ENCODE data around the gene PMFBP1. TPM values are rescaled to one million over a fixed set of nuclear protein-coding genes. Genes with fewer than 3 reads are reported as not detected.

The PMFBP1 gene
- total RNA-seq, 1 experiment from 2014 or later: 1.4 TPM

DNA sequence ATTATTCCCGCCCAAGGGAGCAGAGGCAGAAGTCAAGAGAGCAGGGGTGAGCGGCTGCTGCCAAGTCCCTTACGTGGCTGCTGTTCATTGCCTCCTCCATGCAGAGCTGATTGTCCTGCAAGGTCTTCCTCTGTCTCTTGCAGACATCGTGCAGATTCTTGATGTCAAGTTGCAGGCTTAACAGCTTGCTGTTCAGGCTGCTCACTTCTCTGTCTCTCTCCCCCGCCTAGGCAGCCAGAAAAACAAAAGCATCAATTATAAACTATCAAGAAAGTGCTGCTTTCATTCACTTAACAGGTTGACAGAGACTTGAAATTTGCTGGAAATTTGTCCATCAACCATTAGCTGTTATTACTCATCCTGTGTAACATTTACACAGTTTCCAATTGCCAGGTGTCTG, 7.3 kb downstream of the PMFBP1 start:
- ChIA-PET POLR2A (no interaction called here), CTCF (no interaction called here)
- Mint-ChIP-seq H3K27me3 (ENCODE audit: insufficient read depth, unreplicated experiment) (no peaks in the 10 kb centered on the region), H3K9me3 (ENCODE audit: unreplicated experiment) (no peaks in the 10 kb centered on the region), H3K27ac (ENCODE audit: low read depth, unreplicated experiment) (no peak overlapping the region), H3K36me3 (ENCODE audit: insufficient read depth, unreplicated experiment) (no peaks in the 10 kb centered on the region), H3K4me3 (ENCODE audit: unreplicated experiment) (no peak overlapping the region), H3K4me1 (ENCODE audit: insufficient read depth, unreplicated experiment) (no peaks in the 10 kb centered on the region)
- TF ChIP-seq, protein P1, sequence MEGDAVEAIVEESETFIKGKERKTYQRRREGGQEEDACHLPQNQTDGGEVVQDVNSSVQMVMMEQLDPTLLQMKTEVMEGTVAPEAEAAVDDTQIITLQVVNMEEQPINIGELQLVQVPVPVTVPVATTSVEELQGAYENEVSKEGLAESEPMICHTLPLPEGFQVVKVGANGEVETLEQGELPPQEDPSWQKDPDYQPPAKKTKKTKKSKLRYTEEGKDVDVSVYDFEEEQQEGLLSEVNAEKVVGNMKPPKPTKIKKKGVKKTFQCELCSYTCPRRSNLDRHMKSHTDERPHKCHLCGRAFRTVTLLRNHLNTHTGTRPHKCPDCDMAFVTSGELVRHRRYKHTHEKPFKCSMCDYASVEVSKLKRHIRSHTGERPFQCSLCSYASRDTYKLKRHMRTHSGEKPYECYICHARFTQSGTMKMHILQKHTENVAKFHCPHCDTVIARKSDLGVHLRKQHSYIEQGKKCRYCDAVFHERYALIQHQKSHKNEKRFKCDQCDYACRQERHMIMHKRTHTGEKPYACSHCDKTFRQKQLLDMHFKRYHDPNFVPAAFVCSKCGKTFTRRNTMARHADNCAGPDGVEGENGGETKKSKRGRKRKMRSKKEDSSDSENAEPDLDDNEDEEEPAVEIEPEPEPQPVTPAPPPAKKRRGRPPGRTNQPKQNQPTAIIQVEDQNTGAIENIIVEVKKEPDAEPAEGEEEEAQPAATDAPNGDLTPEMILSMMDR (IDR thresholded peaks at IDR 0.05; ENCODE audit: unreplicated experiment): no peak
- BruUV-seq (replicated peaks): no TSS peak
- no peak for DNase-seq (ENCODE audit: unreplicated experiment)
- intact Hi-C loops (cut with micrococcal nuclease): no loop called here

DNA sequence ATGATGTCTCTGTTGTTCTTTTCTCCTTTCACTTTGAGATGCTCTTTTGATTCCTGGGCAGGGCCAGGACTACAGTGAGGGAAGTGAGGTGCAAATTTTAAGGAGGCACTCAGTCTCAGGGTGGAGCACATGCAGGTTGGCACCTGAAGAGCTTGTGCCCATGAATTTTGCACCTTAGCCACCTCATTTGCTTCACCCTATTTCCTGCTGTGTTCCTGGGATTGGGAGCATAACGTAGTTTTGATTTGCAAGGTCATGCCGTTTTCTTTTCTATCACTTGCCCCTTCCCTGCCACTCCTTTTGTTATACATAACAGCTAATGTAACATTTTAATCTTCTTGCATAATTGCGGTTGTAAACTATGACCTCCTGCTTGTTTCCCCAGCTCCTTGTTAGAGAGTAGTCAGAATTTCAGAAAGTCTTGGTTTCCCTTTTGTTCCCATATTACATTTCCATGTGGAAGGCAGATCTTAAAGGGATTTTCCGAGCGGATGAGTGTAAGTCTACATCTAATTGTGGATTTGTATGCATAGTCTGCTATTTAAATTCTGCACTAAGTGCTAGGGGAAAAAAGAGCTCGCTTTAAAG, 9.8 kb downstream of the PMFBP1 start:
- H3K4me3 Mint-ChIP-seq (ENCODE audit: unreplicated experiment): no peak overlapping the region
- POLR2A ChIA-PET: interaction anchor here (1.1 kb wide), 1 partner anchor 13 kb away, joined by 3 read pairs; no protein-coding TSS in a partner anchor
- CTCF ChIA-PET: interaction anchor here (1.1 kb wide), 1 partner anchor 11 kb away, joined by 4 read pairs; no protein-coding TSS in a partner anchor
- no peak overlapping the region for H3K27ac Mint-ChIP-seq (ENCODE audit: low read depth, unreplicated experiment)
- TF ChIP-seq, protein P1 (IDR thresholded peaks at IDR 0.05; ENCODE audit: unreplicated experiment): no peak
- no peaks in the 10 kb centered on the region for H3K27me3 Mint-ChIP-seq (ENCODE audit: insufficient read depth, unreplicated experiment)
- H3K4me1 Mint-ChIP-seq (ENCODE audit: insufficient read depth, unreplicated experiment): no peaks in the 10 kb centered on the region
- intact Hi-C loops (cut with micrococcal nuclease): no loop called here
- H3K36me3 Mint-ChIP-seq (ENCODE audit: insufficient read depth, unreplicated experiment): no peaks in the 10 kb centered on the region
- no peak for DNase-seq (ENCODE audit: unreplicated experiment)
- no peaks in the 10 kb centered on the region for H3K9me3 Mint-ChIP-seq (ENCODE audit: unreplicated experiment)
- no TSS peak for BruUV-seq (replicated peaks)

DNA sequence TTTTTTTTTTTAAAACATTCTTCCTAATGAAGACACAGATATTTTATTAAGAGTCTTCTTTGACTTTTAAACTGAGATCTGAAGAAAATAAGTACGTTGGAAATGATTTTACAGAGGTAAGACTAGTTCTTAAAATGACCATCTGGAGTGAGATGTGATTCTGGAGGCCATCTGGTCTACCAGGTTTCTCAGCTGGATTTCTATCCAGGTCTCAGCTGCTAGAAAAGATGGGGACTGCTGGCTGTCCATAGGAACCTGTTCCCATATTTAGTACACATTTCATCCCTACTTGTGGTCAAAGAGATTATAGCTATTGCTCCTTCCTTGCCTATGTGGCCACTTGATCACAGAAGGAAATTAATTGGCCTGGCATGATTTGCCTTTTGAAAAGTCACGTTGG, 12.2 kb downstream of the PMFBP1 start:
- Mint-ChIP-seq H3K27me3 (ENCODE audit: insufficient read depth, unreplicated experiment) (no peaks in the 10 kb centered on the region), H3K4me3 (ENCODE audit: unreplicated experiment) (no peak overlapping the region), H3K9me3 (ENCODE audit: unreplicated experiment) (no peaks in the 10 kb centered on the region), H3K4me1 (ENCODE audit: insufficient read depth, unreplicated experiment) (no peaks in the 10 kb centered on the region), H3K27ac (ENCODE audit: low read depth, unreplicated experiment) (no peak overlapping the region), H3K36me3 (ENCODE audit: insufficient read depth, unreplicated experiment) (peaks cover 4% of the 10 kb centered on the region)
- intact Hi-C loops (cut with micrococcal nuclease): no loop called here
- DNase-seq (ENCODE audit: unreplicated experiment): no peak
- TF ChIP-seq, protein P1 (IDR thresholded peaks at IDR 0.05; ENCODE audit: unreplicated experiment): no peak
- no TSS peak for BruUV-seq (replicated peaks)
- POLR2A ChIA-PET: no interaction called here
- CTCF ChIA-PET: interaction anchor here (0.6 kb wide), 1 partner anchor 12 kb away, joined by 4 read pairs; no protein-coding TSS in a partner anchor

DNA sequence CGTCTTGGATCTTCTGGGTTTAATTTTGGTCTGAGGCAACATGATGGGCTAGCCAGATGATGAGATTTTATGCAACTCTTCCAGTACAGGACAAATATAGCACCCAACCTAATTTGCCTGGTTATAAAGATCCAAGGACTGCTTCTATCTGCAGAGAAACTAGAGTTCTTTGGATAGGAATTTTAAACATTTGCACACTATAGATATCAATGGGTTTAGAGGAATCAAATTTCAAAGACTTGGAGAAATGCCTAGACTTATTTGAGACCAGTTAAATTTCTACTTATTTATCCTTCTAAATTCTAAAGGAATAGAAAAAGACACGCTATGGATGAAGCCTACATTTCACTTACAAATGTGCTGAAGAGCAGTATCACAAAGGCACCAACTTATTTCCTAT, 12.6 kb downstream of the PMFBP1 start:
- CTCF ChIA-PET: no interaction called here
- intact Hi-C loops (cut with micrococcal nuclease): no loop called here
- DNase-seq (ENCODE audit: unreplicated experiment): no peak
- TF ChIP-seq, protein P1 (IDR thresholded peaks at IDR 0.05; ENCODE audit: unreplicated experiment): no peak
- BruUV-seq (replicated peaks): no TSS peak
- H3K4me3 Mint-ChIP-seq (ENCODE audit: unreplicated experiment): no peak overlapping the region
- peaks cover 4% of the 10 kb centered on the region for H3K36me3 Mint-ChIP-seq (ENCODE audit: insufficient read depth, unreplicated experiment)
- no peaks in the 10 kb centered on the region for H3K27me3 Mint-ChIP-seq (ENCODE audit: insufficient read depth, unreplicated experiment)
- POLR2A ChIA-PET: no interaction called here
- no peaks in the 10 kb centered on the region for H3K4me1 Mint-ChIP-seq (ENCODE audit: insufficient read depth, unreplicated experiment)
- no peak overlapping the region for H3K27ac Mint-ChIP-seq (ENCODE audit: low read depth, unreplicated experiment)
- no peaks in the 10 kb centered on the region for H3K9me3 Mint-ChIP-seq (ENCODE audit: unreplicated experiment)

Data from MCF 10A (cell line).